Lower lobe of right lung (tissue), 2 donors: ENCODE results near the gene ZNF548. TPM values are rescaled to one million over a fixed set of nuclear protein-coding genes. Genes with fewer than 3 reads are reported as not detected.
A peak's percentile ranks its signal among the peaks of the same experiment; 100 is the strongest.
"Not testable (repeated sequence)": the region's sequence is repeated elsewhere in the genome, so short reads cannot be mapped to it uniquely, and the experiment has no call there.

Experiments
- ATAC-seq, 2 donors: fragments of 200-7000 bp; cut with Tn5 transposase; one replicate each; pipeline ENCODE4 v1.9.1; 2020 to 2022; ENCODE audit warnings: mild to moderate bottlenecking in 2 of 2, moderate library complexity in 2 of 2
- DNase-seq: peaks from one replicate; pipeline ENCODE4 v3.0.0-alpha.2; 2020
- H3K27ac ChIP-seq: fragments of 200-600 bp; one replicate; pipeline ENCODE4 v1.8.0; 2022
- H3K27me3 ChIP-seq: fragments of 200-600 bp; one replicate; pipeline ENCODE4 v1.8.0; 2022; ENCODE audit warnings: low read depth
- H3K36me3 ChIP-seq: fragments of 200-600 bp; one replicate; pipeline ENCODE4 v1.8.0; 2022; ENCODE audit warnings: mild to moderate bottlenecking
- H3K4me1 ChIP-seq: fragments of 200-600 bp; one replicate; pipeline ENCODE4 v1.8.0; 2022
- H3K4me3 ChIP-seq: fragments of 200-600 bp; one replicate; pipeline ENCODE4 v1.8.0; 2022; ENCODE audit warnings: mild to moderate bottlenecking
- H3K9me3 ChIP-seq: fragments of 200-600 bp; one replicate; pipeline ENCODE4 v1.8.0; 2022
- intact Hi-C: fragments of 100-400 bp; cut with DNase I; formaldehyde crosslinking; loops from one replicate; pipeline ENCODE4 v1.11.0; 2022
- total RNA-seq: library from RNA; stranded (reverse); fragmentation: NEBNext Ultra II Directional; extraction: Animal tissue kit (Norgen Biotek cat#: 25700); gene quantifications from one replicate; pipeline ENCODE4 v1.2.1, GENCODE V29; 2021
- TF ChIP-seq, protein P1 (sequence below): fragments of 200-600 bp; IDR thresholded peaks from one replicate; pipeline ENCODE4 v1.8.0; 2022; ENCODE audit warnings: antibody characterized with exemption, mild to moderate bottlenecking
- donor health status: DM: no; HTN: yes; CAD: no; lungs with severe emphysema.

ZNF548 gene
- total RNA-seq, 1 donor from 2014 or later = 19.6 TPM

DNA sequence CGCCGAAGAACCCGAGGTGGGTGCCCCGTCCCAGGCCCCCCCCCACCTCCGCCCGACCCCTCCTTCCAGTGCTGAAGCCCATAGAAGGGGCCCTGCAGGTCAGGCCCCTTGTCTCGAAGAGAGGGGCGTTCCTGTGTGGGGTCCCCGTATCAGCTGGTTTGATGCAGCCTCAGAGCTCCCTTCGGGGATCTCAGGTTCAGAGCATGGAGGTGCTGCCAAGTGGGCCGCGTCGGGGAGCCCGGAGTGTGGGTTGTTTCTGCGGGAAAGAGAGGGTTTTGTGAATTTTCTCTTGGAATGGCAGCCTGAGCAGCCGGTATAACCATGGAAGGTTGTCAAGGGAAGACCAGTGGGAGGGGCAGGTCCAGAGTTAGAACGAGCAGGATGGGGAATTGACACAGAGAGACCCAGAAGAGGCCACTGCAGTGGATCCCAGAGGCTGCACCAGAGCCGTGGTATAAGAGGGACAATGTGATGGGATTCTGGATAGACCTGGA lies 25.9 kb upstream of the ZNF548 start:
- peak overlapping the region; percentile 83 for H3K4me3 ChIP-seq
- H3K27me3 ChIP-seq = no peaks in the 10 kb centered on the region
- H3K9me3 ChIP-seq = peaks cover 19% of the 10 kb centered on the region
- TF ChIP-seq, protein P1, sequence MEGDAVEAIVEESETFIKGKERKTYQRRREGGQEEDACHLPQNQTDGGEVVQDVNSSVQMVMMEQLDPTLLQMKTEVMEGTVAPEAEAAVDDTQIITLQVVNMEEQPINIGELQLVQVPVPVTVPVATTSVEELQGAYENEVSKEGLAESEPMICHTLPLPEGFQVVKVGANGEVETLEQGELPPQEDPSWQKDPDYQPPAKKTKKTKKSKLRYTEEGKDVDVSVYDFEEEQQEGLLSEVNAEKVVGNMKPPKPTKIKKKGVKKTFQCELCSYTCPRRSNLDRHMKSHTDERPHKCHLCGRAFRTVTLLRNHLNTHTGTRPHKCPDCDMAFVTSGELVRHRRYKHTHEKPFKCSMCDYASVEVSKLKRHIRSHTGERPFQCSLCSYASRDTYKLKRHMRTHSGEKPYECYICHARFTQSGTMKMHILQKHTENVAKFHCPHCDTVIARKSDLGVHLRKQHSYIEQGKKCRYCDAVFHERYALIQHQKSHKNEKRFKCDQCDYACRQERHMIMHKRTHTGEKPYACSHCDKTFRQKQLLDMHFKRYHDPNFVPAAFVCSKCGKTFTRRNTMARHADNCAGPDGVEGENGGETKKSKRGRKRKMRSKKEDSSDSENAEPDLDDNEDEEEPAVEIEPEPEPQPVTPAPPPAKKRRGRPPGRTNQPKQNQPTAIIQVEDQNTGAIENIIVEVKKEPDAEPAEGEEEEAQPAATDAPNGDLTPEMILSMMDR = no peak
- intact Hi-C loops = no loop called here
- H3K36me3 ChIP-seq = no peaks in the 10 kb centered on the region
- H3K27ac ChIP-seq = peak overlapping the region; percentile 91
- H3K4me1 ChIP-seq = peaks cover 15% of the 10 kb centered on the region
- DNase-seq (no peak), ATAC-seq (peak; percentile 5 to 30)

DNA sequence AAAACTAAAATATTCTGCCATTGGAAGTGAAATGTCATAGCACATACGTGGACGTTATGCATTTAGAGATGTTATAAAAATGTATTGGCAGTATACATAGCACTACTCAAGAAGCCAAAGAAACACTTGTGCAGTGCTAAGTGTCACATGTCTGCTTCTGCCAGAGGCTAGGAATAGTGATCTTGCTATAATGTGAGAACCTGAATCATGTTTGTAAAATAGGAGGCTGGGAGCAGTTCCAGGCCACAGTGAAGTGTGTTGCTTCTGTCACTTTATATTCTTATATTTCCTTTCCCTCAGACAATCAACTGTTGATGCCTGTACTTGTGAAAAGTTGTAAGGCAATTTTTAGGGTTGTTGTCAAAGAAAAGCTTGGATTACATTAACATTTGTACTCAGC lies 22.9 kb upstream of the ZNF548 start:
- Histone ChIP-seq H3K4me3 (no peak overlapping the region), H3K36me3 (peaks cover 1% of the 10 kb centered on the region), H3K9me3 (peaks cover 9% of the 10 kb centered on the region), H3K27me3 (no peaks in the 10 kb centered on the region), H3K4me1 (peaks cover 15% of the 10 kb centered on the region), H3K27ac (no peak overlapping the region)
- no peak for DNase-seq
- TF ChIP-seq, protein P1 = no peak
- ATAC-seq = no peak
- intact Hi-C loops = no loop called here

DNA sequence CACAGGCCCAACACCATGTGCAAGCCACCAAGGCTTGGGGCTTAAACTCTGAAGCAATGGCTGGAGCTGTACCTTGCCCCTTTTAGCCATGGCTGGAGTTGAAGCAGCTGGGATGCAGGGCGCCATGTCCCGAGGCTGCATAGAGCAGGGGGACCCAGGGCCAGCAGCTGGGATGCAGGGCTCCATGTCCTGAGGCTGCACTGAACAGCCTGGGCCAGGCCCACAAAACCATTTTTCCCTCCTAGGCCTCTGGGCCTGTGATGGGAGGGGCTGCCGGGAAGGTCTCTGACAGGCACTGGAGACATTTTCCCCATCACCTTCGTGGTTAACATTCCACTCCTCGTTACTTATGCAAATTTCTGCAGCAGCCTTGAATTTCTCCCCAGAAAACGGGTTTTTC lies 15.5 kb upstream of the ZNF548 start:
- no peak overlapping the region for H3K27ac ChIP-seq
- peaks cover 49% of the 10 kb centered on the region for H3K9me3 ChIP-seq
- intact Hi-C loops = no loop called here
- TF ChIP-seq, protein P1 = no peak
- H3K36me3 ChIP-seq = peaks cover 51% of the 10 kb centered on the region
- no peak overlapping the region for H3K4me3 ChIP-seq
- H3K4me1 ChIP-seq = no peaks in the 10 kb centered on the region
- no peaks in the 10 kb centered on the region for H3K27me3 ChIP-seq
- ATAC-seq = no peak
- no peak for DNase-seq

DNA sequence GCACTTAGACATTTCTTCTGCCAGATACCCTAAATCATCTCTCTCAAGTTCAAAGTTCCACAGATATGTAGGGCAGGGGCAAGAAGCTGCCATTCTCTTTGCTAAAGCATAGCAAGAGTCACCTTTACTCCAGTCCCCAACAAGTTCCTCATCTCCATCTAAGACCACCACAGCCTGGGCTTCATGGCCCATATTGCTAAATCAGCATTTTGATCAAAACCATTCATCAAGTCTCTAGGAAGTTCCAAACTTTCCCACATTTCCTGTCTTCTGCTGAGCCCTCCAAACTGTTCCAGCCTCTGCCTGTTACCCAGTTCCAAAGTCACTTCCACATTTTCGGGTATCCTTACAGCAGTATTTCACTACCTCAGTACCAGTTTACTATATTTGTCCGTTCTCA lies 15.0 kb upstream of the ZNF548 start:
- ATAC-seq, H3K27me3 ChIP-seq, H3K27ac ChIP-seq, H3K4me1 ChIP-seq, intact Hi-C loops, DNase-seq, H3K4me3 ChIP-seq: not testable (repeated sequence)
- Histone ChIP-seq H3K9me3 (peaks cover 54% of the 10 kb centered on the region), H3K36me3 (peaks cover 51% of the 10 kb centered on the region)

DNA sequence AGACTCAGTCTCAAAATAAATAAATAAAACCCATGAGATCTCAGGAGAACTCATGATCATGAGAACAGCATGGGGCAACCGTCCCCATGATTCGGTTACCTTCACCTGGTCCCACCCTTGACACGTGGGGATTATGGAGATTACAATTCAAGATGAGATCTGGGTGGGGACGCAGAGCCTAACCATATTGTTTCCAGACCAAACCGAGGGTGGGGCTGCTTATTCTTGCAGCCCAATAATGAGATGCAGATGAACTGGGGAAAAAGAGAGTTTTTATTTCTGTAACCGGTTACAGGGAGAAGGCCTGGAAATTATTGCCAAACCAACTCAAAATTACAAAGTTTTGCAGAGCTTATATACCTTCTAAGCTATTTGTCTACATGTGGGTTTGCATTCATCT lies 13.5 kb upstream of the ZNF548 start:
- peaks cover 51% of the 10 kb centered on the region for H3K36me3 ChIP-seq

DNA sequence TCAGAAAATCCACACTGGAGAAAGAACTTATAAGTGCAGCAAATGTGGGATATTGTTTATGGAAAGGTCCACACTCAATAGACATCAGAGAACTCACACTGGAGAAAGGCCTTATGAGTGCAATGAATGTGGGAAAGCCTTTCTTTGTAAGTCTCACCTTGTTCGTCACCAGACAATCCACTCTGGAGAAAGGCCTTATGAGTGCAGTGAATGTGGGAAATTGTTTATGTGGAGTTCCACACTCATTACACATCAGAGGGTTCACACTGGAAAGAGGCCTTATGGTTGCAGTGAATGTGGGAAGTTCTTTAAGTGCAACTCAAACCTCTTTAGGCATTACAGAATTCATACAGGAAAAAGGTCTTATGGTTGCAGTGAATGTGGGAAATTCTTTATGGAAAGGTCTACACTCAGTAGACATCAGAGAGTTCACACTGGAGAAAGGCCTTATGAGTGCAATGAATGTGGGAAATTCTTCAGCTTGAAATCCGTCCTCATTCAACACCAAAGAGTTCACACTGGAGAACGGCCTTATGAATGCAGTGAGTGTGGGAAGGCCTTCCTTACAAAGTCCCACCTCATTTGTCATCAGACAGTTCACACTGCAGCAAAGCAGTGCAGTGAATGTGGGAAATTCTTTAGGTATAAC lies 12.0 kb upstream of the ZNF548 start:
- TF ChIP-seq, protein P1 = no peak
- H3K4me1 ChIP-seq = no peaks in the 10 kb centered on the region
- DNase-seq (no peak), ATAC-seq (no peak)
- H3K9me3 ChIP-seq = peaks cover 59% of the 10 kb centered on the region
- peaks cover 43% of the 10 kb centered on the region for H3K36me3 ChIP-seq
- H3K4me3 ChIP-seq = no peak overlapping the region
- intact Hi-C loops = no loop called here
- H3K27ac ChIP-seq = no peak overlapping the region
- H3K27me3 ChIP-seq = no peaks in the 10 kb centered on the region

More for the DNA sequence above, 13.5 kb upstream of the ZNF548 start:
- ATAC-seq = no peak
- Histone ChIP-seq H3K9me3 (peaks cover 59% of the 10 kb centered on the region), H3K4me3 (no peak overlapping the region), H3K4me1 (no peaks in the 10 kb centered on the region), H3K27me3 (no peaks in the 10 kb centered on the region), H3K27ac (no peak overlapping the region)
- no peak for DNase-seq
- intact Hi-C loops = no loop called here
- TF ChIP-seq, protein P1 = no peak
